ENCODE measurements around the gene RYR2.

Gene RYR2

GRCh38 chr1:237858992-237859391 is 817.0 kb downstream of the RYR2 start:
- DNase-seq (ENCODE audit: low read depth) = no peak

GRCh38 chr1:237861944-237862343 is 820.0 kb downstream of the RYR2 start:
- no peak for DNase-seq (ENCODE audit: low read depth)

- no peak for DNase-seq (ENCODE audit: low read depth)
Measured at GRCh38 chr1:237863234-237863633, 821.2 kb downstream of the RYR2 start.

GRCh38 chr1:237864338-237865244 is 822.6 kb downstream of the RYR2 start:
- DNase-seq (ENCODE audit: low read depth) = no peak

- no peak for DNase-seq (ENCODE audit: low read depth)
Measured at GRCh38 chr1:237867380-237867888, 825.5 kb downstream of the RYR2 start.

- DNase-seq (ENCODE audit: low read depth) = no peak
Measured at GRCh38 chr1:237868817-237869600, 827.0 kb downstream of the RYR2 start.

- no peak for DNase-seq (ENCODE audit: low read depth)
Measured at GRCh38 chr1:237873487-237874211, 831.7 kb downstream of the RYR2 start.

GRCh38 chr1:237875291-237875690 is 833.3 kb downstream of the RYR2 start:
- no peak for DNase-seq (ENCODE audit: low read depth)

GRCh38 chr1:237877631-237878030 is 835.6 kb downstream of the RYR2 start:
- DNase-seq (ENCODE audit: low read depth) = no peak

- no peak for DNase-seq (ENCODE audit: low read depth)
Measured at GRCh38 chr1:237878406-237878805, 836.4 kb downstream of the RYR2 start.

GRCh38 chr1:237879195-237879594 is 837.2 kb downstream of the RYR2 start:
- no peak for DNase-seq (ENCODE audit: low read depth)
